ENCODE results near the gene RARRES2. TPM values are rescaled to one million over a fixed set of nuclear protein-coding genes. Genes with fewer than 3 reads are reported as not detected.
A peak's percentile ranks its signal among the peaks of the same experiment; 100 is the strongest.
"Not testable (repeated sequence)": the region's sequence is repeated elsewhere in the genome, so short reads cannot be mapped to it uniquely, and the experiment has no call there.

The RARRES2 gene
- total RNA-seq, 1 experiment from 2014 or later = not detected

DNA sequence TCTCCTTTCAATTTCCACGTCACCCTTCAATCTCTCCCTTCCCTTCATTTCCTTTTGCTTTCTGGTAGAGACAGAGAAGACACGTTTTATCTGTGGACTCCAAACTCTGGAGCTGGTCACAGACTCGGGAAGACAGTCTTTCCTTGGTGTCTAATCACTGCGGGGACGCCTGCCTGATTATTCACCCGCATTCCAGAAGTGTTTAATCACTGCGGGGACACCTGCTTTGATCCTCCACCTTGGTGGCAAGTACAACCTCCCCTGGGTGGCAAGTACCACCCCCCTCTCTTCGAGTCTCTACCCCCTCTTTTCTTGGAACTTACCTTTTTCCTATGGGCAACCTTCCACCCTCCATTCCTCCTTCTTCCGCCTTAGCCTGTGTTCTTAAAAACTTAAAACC, 33.5 kb downstream of the RARRES2 start:
- H3K36me3 ChIP-seq (ENCODE audit: low read depth) = no peaks in the 10 kb centered on the region
- CTCF ChIA-PET = no interaction called here
- peaks cover 91% of the 10 kb centered on the region for H3K4me1 ChIP-seq (replicated peaks; ENCODE audit: insufficient read depth)
- 0 out of 2 replicates have a peak overlapping the region, but pooled peaks have one; percentile 11 for H2AFZ ChIP-seq
- H3K27me3 ChIP-seq (ENCODE audit: insufficient read depth, low read depth) = no peaks in the 10 kb centered on the region
- intact Hi-C loops (cut with micrococcal nuclease; ENCODE audit: unreplicated experiment) = loop anchor here (1.0 kb wide), 1 partner anchor 14 kb away; no protein-coding TSS in a partner anchor
- H3K4me3 ChIP-seq = peak overlapping the region; percentile 0; the same call in 1 of the 2 replicates
- H3K9me3 ChIP-seq (ENCODE audit: insufficient read depth, low read depth) = peaks cover 9% of the 10 kb centered on the region; the same call in 1 of the 2 replicates
- H3F3A ChIP-seq (ENCODE audit: insufficient read depth, low read depth) = peaks cover 28% of the 10 kb centered on the region
- POLR2A ChIA-PET (ENCODE audit: unreplicated experiment) = interaction anchor here (0.5 to 0.6 kb wide), 2 partner anchors 96 to 952 kb away, joined by 3 to 4 read pairs; no protein-coding TSS in a partner anchor
- H3K9me2 ChIP-seq (ENCODE audit: insufficient read depth) = no peaks in the 10 kb centered on the region; the same call in 1 of the 2 replicates
- TF ChIP-seq, protein P1, sequence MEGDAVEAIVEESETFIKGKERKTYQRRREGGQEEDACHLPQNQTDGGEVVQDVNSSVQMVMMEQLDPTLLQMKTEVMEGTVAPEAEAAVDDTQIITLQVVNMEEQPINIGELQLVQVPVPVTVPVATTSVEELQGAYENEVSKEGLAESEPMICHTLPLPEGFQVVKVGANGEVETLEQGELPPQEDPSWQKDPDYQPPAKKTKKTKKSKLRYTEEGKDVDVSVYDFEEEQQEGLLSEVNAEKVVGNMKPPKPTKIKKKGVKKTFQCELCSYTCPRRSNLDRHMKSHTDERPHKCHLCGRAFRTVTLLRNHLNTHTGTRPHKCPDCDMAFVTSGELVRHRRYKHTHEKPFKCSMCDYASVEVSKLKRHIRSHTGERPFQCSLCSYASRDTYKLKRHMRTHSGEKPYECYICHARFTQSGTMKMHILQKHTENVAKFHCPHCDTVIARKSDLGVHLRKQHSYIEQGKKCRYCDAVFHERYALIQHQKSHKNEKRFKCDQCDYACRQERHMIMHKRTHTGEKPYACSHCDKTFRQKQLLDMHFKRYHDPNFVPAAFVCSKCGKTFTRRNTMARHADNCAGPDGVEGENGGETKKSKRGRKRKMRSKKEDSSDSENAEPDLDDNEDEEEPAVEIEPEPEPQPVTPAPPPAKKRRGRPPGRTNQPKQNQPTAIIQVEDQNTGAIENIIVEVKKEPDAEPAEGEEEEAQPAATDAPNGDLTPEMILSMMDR (conservative IDR thresholded peaks at IDR 0.05) = no peak
- TF ChIP-seq EZH2 (IDR thresholded peaks at IDR 0.05; ENCODE audit: low read depth) = no peak
- peak overlapping the region; percentile 91 for H3K27ac ChIP-seq
- H4K20me1 ChIP-seq (ENCODE audit: insufficient read depth) = no peaks in the 10 kb centered on the region
- peak; percentile 77 to 89 for DNase-seq
- no TSS peak for BruUV-seq (replicated peaks)
- peaks cover 56% of the 10 kb centered on the region for H3K79me2 ChIP-seq (ENCODE audit: low read depth)
- peak overlapping the region; percentile 50 for H3K4me2 ChIP-seq

DNA sequence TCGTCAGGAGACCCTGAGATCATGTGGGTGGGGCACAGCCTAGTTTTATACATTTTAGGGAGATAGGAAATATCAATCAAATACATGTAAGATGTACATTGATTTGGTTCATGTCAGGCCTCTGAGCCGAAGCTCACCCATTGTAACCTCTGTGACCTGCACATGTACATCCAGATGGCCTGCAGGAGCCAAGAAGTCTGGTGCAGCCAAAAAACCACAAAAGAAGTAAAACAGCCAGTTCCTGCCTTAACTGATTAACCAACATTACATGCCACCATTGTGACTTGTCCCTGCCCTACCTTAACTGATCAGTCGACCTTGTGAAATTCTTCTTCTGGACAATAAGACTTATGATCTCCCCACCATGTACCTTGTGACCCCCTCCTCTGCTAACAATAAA, 34.3 kb downstream of the RARRES2 start:
- CTCF ChIA-PET = no interaction called here
- Histone ChIP-seq H4K20me1 (ENCODE audit: insufficient read depth) (no peaks in the 10 kb centered on the region), H3K4me2 (peak overlapping the region; percentile 50), H3K4me3 (peak overlapping the region; percentile 11; the same call in 1 of the 2 replicates), H3K9me3 (ENCODE audit: insufficient read depth, low read depth) (peaks cover 9% of the 10 kb centered on the region; the same call in 1 of the 2 replicates), H3K36me3 (ENCODE audit: low read depth) (no peaks in the 10 kb centered on the region), H3K79me2 (ENCODE audit: low read depth) (peaks cover 55% of the 10 kb centered on the region), H3K27ac (peak overlapping the region; percentile 91), H3K9me2 (ENCODE audit: insufficient read depth) (no peaks in the 10 kb centered on the region; the same call in 1 of the 2 replicates), H3F3A (ENCODE audit: insufficient read depth, low read depth) (peaks cover 28% of the 10 kb centered on the region), H3K27me3 (ENCODE audit: insufficient read depth, low read depth) (no peaks in the 10 kb centered on the region), H3K4me1 (replicated peaks; ENCODE audit: insufficient read depth) (peaks cover 83% of the 10 kb centered on the region), H2AFZ (no peak overlapping the region)
- TF ChIP-seq, protein P1 (conservative IDR thresholded peaks at IDR 0.05) = no peak
- no peak for TF ChIP-seq EZH2 (IDR thresholded peaks at IDR 0.05; ENCODE audit: low read depth)
- DNase-seq = peak; percentile 28 to 86
- intact Hi-C loops (cut with micrococcal nuclease; ENCODE audit: unreplicated experiment) = no loop called here
- POLR2A ChIA-PET (ENCODE audit: unreplicated experiment) = no interaction called here
- no TSS peak for BruUV-seq (replicated peaks)

DNA sequence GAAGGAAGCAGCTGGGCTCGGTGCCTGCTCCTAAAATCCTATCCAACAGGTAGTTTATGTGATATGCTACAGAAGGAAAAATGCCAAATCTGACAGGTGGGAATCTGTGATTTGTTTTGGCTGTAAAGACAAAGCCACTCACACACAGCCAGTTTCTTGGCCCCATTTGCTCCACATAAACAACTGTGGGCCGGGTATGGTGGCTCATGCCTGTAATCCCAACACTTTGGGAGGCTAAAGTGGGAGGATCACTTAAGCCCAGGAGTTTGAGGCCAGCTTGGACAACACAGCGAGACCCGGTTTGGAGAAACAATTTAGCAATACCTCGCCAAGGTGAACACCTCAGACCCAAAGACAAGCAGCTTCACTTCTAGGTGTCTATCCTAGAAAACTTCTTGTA, 35.1 kb downstream of the RARRES2 start:
- CTCF ChIA-PET; POLR2A ChIA-PET (ENCODE audit: unreplicated experiment); H3K36me3 ChIP-seq (ENCODE audit: low read depth); intact Hi-C loops (cut with micrococcal nuclease; ENCODE audit: unreplicated experiment); DNase-seq; H3K27me3 ChIP-seq (ENCODE audit: insufficient read depth, low read depth); H3K9me2 ChIP-seq (ENCODE audit: insufficient read depth); BruUV-seq (replicated peaks); H2AFZ ChIP-seq; H3K9me3 ChIP-seq (ENCODE audit: insufficient read depth, low read depth); H4K20me1 ChIP-seq (ENCODE audit: insufficient read depth); H3K4me2 ChIP-seq: not testable (repeated sequence)
- Histone ChIP-seq H3K4me1 (replicated peaks; ENCODE audit: insufficient read depth) (peaks cover 76% of the 10 kb centered on the region), H3K27ac (peak overlapping the region; percentile 91), H3K4me3 (peak overlapping the region; percentile 11; the same call in 1 of the 2 replicates), H3K79me2 (ENCODE audit: low read depth) (peaks cover 47% of the 10 kb centered on the region), H3F3A (ENCODE audit: insufficient read depth, low read depth) (peaks cover 28% of the 10 kb centered on the region)

DNA sequence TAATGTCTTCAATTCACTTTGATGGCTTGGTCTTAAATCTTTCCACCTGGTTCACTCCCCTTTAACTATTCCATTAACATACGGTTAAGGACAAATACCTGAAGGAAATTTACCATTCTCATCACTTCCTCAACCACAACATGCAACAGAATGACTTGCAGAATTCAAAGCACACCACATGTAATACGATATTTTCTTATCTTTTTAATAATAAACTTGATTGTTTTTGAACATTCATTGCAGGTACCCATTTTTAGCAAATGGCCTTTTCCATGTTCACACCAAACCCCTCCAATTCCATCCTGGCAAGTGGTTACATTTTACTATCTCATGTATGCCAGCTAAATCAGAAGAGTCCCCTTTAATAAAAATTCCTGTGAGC, 35.5 kb downstream of the RARRES2 start:
- H3K27me3 ChIP-seq (ENCODE audit: insufficient read depth, low read depth); H3K9me3 ChIP-seq (ENCODE audit: insufficient read depth, low read depth); POLR2A ChIA-PET (ENCODE audit: unreplicated experiment); BruUV-seq (replicated peaks); H4K20me1 ChIP-seq (ENCODE audit: insufficient read depth); H3K9me2 ChIP-seq (ENCODE audit: insufficient read depth); H3K36me3 ChIP-seq (ENCODE audit: low read depth); H3K4me2 ChIP-seq; DNase-seq; CTCF ChIA-PET; intact Hi-C loops (cut with micrococcal nuclease; ENCODE audit: unreplicated experiment); H3K4me3 ChIP-seq; H2AFZ ChIP-seq: not testable (repeated sequence)
- H3F3A ChIP-seq (ENCODE audit: insufficient read depth, low read depth) = peaks cover 28% of the 10 kb centered on the region
- peak overlapping the region; percentile 91 for H3K27ac ChIP-seq
- peaks cover 42% of the 10 kb centered on the region for H3K79me2 ChIP-seq (ENCODE audit: low read depth)
- peaks cover 71% of the 10 kb centered on the region for H3K4me1 ChIP-seq (replicated peaks; ENCODE audit: insufficient read depth)

DNA sequence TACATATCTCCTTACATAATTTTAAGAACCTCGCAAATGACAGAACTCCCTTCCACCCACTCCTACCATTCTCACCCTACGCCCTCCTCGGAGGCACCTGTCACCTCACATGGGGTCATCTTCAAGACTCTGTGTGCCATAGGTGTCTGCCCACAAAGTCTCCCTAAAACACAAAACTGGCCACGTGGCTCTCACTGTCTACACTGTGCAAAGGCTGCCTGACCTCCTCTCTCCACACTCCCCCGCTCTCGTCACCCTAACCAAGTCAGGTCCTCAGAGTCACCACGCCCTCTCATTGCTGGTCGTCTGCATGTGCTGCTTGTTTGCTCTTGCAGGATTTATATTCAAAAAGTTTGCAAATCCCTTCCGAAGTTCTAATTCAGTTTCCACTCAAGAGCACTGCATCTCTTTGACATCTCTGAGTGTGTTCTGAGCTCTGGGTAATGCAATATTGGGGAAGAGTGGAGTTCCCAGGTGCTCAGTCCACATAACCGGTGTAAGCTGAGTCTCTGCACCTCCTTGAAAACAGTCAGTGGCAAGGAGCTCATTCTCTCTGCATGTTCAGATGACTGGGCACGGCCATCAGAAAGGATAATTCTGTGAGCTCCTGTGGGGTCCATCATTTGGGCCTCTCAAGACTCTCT, 36.0 kb downstream of the RARRES2 start:
- H3K36me3 ChIP-seq (ENCODE audit: low read depth); intact Hi-C loops (cut with micrococcal nuclease; ENCODE audit: unreplicated experiment); H3K4me3 ChIP-seq; H4K20me1 ChIP-seq (ENCODE audit: insufficient read depth); H3K4me2 ChIP-seq; H3K9me2 ChIP-seq (ENCODE audit: insufficient read depth); CTCF ChIA-PET; H3K27me3 ChIP-seq (ENCODE audit: insufficient read depth, low read depth); POLR2A ChIA-PET (ENCODE audit: unreplicated experiment); H2AFZ ChIP-seq; H3K9me3 ChIP-seq (ENCODE audit: insufficient read depth, low read depth); DNase-seq; BruUV-seq (replicated peaks): not testable (repeated sequence)
- Histone ChIP-seq H3F3A (ENCODE audit: insufficient read depth, low read depth) (peaks cover 28% of the 10 kb centered on the region), H3K4me1 (replicated peaks; ENCODE audit: insufficient read depth) (peaks cover 66% of the 10 kb centered on the region), H3K27ac (peak overlapping the region; percentile 91; the same call in 1 of the 2 replicates), H3K79me2 (ENCODE audit: low read depth) (peaks cover 37% of the 10 kb centered on the region)

All from PC-9 (cell line).